CD4-positive, alpha-beta T cell treated with Interleukin-15 for 1 hour (primary cell): Measurements from ENCODE around the gene R3HDM2.
"Not testable (repeated sequence)": the region's sequence is repeated elsewhere in the genome, so short reads cannot be mapped to it uniquely, and the experiment has no call there.

ENCODE experiments used
- DNase-seq: peaks from one replicate; pipeline ENCODE4 v3.0.0-alpha.2; 2020

The R3HDM2 gene

GRCh38 chr12:57452181-57452936 lies 21.5 kb upstream of the R3HDM2 start:
- no peak for DNase-seq

- no peak for DNase-seq
Observed at GRCh38 chr12:57451233-57451778, 20.5 kb upstream of the R3HDM2 start.

DNA sequence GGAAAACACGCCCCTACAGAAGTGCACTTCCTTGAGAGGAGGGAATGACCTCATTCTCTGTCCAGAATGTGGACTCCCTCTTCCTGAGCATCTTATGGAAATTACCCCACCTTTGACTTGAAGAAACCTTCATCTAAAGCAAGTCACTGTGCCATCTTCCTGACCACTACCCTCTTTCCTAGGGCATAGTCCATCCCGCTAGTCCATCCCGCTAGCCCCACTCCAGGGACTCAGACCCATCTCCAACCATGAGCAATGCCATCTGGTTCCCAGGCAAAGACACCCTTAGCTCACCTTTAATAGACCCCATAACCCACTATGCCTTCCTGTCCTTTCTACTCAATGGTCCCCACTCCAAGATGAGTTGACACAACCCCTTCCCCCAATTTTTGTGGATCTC lies 19.2 kb upstream of the R3HDM2 start:
- DNase-seq = no peak

GRCh38 chr12:57449375-57449774 lies 18.5 kb upstream of the R3HDM2 start:
- DNase-seq = no peak

GRCh38 chr12:57448669-57449068 lies 17.8 kb upstream of the R3HDM2 start:
- no peak for DNase-seq

DNA sequence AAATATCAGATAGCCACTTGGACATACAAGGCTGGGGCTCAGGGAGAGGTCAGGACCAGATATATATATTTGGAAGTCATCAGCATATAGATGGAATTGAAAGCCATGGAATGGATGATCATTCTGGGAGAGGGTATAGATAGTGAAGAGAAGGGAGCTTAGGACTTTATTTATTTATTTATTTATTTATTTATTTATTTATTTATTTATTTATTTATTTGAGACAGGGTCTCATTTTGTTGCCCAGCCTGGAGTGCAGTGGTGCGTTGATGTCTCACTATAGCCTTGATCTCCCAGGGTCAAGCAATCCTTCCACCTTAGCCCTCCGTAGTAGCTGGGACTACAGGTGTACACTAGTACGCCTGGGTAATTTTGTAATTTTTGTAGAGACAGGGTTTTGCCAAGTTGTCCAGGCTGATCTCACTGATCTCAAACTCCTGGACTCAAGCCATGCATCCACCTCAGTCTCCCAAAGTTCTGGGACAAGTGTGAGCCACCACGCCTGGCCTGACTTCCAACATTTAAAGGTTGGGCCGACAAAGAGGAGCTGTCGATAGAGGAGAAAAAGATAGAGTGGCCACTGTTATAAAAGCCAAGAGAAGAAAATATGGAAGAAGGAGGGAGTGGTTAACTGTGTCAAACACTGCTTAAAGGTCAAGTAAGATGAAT lies 15.6 kb upstream of the R3HDM2 start:
- no peak for DNase-seq

DNA sequence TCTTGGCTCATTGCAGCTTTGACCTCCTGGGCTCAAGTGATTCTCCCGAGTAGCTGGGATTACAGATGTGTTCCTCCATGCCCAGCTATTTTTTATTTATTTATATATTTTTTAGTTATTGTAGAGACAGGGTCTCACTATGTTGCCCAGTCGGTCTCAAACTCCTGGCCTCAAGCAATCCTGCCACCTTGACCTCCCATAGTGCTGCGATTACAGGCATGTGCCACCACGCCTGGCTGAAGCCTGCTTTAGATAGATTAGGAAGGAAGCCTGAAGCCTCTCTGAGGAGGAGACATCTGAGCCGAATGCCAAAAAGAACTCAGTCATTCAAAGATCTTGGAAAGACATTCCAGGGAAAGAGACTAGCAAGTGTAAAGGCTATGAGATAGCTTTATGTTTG lies 13.9 kb upstream of the R3HDM2 start:
- DNase-seq = no peak

DNA sequence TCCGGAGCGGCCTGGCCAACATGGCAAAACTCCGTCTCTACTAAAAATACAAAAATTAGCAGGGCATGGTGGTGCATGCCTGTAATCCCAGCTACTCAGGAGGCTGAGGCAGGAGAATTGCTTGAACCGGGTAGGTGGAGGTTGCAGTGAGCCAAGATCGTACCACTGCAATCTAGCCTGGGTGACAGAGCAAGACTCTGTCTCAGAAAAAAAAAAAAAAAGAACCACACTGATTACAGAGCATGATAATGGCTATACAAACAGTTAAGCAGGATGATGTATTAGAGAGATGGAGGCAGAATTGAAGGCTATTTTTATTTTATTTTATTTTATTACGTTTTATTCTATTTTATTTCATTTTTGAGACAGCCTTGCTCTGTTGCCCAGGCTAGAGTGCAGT lies 13.5 kb upstream of the R3HDM2 start:
- DNase-seq = not testable (repeated sequence)

DNA sequence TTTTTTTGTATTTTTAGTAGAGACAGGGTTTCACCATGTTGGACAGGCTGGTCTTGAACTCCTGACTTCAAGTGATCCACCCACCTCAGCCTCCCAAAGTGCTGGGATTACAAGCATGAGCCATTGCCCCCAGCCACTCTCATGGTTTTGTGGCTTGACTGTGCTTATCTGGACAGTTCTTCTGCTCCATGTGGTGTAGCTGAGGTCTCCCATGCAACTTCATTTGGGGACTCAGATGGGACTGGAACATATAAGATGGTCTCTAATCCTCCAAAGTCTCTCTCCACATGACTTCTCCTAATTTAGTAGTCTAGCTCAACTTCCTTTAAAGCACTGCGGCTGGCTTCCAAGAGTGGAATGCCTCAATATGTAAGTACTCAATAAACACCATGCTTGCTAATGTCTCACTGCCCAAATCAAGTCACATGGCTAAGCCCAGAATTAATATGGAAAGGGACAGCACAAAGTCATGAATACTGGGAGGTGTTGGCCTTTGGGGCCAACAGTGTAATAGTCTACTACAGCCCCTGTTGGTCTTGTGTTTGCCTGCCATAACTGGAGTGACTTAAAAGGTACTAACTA lies 11.1 kb upstream of the R3HDM2 start:
- no peak for DNase-seq

- DNase-seq = not testable (repeated sequence)
Observed at GRCh38 chr12:57441393-57441792, 10.6 kb upstream of the R3HDM2 start.

DNA sequence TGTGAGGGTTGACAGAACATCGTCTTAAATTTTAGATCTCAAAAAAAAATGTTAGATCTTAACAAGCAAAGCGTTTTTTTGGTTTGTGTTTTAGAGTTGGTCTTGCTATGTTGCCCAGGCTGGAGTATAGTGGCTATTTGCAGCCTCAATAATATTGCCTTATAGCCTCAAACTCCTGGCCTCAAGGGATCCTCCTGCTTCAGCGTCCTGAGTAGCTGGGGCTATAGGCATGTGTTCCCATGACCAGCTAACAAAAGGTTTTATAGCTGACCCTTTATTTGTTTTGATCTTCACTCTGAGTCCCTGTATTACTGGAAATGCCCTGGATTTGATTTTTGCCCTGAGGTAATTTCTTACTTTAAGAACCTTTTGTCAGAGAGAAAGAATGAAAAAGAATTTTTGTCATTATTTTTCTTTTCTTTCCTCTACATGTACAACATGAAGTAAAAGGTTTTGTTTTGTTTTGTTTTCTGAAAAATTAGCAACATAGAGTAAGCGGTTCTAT lies 9.0 kb upstream of the R3HDM2 start:
- DNase-seq = no peak

GRCh38 chr12:57438400-57438799 lies 7.6 kb upstream of the R3HDM2 start:
- DNase-seq = no peak

GRCh38 chr12:57435293-57435692 lies 4.5 kb upstream of the R3HDM2 start:
- no peak for DNase-seq

GRCh38 chr12:57434517-57435223 lies 3.8 kb upstream of the R3HDM2 start, which contains the start of gene INHBC:
Gene INHBC, plus strand, starts transcription at chr12:57434784. Its CDS starts 103 bp downstream, at chr12:57434887.
- no peak for DNase-seq

DNA sequence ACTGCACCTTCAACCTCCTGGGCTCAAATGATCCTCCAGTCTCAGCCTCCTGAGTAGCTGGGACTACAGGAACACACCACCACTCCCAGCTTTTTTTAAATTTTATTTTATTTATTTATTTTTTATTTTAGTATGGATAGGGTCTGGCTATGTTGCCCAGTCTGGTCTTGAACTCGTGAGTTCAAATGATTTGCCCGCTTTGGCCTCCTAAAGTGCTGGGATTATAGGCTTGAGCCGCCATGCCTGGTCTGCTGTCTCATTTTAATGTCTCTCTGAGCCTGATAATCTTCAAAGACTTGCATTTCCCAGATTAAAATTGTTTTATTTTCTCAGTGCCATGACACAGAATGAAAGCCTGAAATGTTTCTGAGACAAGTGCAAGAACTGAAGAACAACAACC lies 2.5 kb upstream of the R3HDM2 start:
- no peak for DNase-seq

DNA sequence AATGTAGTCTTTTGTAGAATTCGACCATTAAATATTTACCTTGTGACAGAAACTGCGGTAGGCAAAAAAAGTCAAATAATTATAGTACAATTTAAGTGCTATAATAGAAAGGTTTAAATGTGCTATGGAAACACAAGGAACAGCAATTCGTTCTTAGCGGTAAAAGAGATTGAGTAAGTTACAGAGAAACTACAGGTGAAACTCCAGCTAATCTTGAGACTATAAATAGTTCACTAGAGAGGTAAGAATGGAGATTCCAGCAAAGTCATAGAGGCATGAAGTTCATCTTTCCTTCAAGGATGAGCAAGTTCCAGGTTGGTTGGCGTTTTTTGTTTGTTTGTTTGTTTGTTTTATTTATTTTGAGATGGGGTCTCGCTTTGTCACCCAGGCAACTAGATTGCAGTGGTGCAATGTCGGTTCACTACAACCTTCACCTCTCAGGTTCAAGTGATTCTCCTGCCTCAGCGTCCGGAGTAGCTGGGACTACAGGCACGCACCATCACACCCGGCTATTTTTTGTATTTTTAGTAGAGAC lies 878 bp upstream of the R3HDM2 start:
- DNase-seq = no peak

DNA sequence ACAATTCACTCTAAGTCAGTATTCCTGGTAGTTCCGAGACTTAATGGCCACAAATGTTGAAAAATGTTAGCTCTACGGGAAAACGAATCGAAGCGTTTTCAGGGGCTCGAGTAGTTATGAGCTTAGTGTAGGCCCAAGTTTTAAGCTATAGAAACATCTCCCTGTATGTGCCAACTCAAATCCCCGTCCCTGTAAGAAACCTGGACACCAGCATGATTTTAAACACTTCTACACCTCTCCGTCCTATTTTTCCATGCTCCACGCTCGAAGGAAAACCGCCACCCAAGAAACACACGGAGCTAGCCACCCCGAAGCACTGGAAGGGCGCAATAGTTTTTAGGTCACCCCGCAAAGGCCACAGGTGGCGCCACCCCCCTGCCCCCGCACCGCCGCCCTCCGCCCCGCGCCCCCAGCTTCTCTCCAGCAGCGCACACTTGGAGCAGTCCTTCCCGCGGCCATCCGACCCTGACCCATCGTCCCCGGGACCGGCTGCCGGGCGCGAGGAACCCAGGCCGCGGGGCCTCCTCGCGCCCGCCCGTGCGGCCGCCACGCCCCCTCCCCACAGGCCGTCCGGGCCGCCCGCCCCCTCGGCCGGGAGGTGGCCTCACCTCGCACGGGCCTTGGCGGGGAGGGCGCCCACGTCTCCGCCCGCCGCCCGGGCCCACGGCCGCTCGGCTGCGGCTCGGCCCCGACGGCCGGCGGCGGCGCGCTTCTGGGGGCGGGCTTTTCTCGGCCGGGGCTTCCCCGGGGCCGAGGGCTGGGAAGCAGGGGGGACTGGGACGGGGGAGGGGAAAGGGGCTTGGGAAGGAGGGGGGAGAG lies 522 bp downstream of the R3HDM2 start:
- no peak for DNase-seq

DNA sequence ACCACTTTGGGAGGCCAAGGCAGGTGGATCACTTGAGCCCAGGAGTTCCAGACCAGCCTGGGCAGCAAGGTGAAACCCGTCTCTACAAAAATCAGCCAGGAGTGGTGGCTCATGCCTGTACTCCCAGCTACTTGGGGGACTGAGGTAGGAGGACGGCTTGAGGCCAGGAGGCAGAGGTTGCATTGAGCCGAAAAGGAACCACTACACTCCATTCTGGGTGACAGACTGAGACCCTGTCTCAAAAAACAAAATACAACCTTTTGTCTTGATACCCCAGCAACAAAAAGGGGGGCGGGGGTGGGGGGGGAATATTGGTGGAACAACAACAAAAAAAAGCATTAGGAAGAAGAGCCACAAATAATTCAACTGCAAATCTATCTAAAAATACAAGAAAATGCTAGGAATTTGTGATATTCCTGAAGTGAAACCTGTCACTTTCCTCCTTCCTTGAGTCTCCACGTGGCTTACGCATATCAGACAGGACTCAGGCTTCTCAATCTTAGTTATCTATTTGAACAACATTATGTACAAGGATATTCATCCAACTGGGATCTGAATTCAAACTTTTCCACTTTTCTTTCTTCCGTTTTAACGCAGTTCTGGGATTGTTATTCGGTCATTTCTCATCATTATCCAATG lies 1.3 kb downstream of the R3HDM2 start:
- no peak for DNase-seq

DNA sequence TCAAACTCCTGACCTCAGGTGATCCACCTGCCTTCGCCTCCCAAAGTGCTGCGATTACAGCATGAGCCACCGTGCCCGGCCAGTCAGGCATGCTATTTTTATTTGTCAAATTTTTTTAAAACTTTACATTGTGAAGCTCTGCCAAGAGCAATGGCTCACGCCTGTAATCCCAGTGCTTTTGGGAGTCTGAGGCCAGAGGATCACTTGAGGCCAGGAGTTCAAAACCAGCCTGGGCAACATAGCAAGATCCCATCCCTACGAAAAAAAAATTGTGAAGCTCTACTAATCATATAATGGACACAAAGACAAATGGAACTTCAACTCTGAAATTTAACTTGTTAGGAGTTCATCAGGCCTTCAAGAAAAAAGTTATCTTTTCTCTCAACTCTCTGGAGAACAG lies 1.9 kb downstream of the R3HDM2 start:
- DNase-seq = no peak

- not testable (repeated sequence) for DNase-seq
Observed at GRCh38 chr12:57426948-57427347, 3.9 kb downstream of the R3HDM2 start.

- no peak for DNase-seq
Observed at GRCh38 chr12:57420482-57420881, 10.4 kb downstream of the R3HDM2 start.
